Kidney epithelial cell (primary cell): Measurements from ENCODE around the gene GPR55. TPM values are rescaled to one million over a fixed set of nuclear protein-coding genes. Genes with fewer than 3 reads are reported as not detected.

Source experiments
- DNase-seq: peaks from one replicate; pipeline ENCODE4 v3.0.0-alpha.2; 2010; ENCODE audit warnings: low read depth
- H3K27me3 ChIP-seq: 2 replicates; pipeline ENCODE4 v1.6.0; 2011; ENCODE audit warnings: low read length; ENCODE audit not compliant: control insufficient read depth, insufficient read depth
- H3K36me3 ChIP-seq: 2 replicates; pipeline ENCODE4 v1.5.1; 2011; ENCODE audit warnings: low read length; ENCODE audit not compliant: control insufficient read depth, insufficient read depth
- H3K4me3 ChIP-seq: 2 replicates; pipeline ENCODE4 v1.5.1; 2011; ENCODE audit warnings: low read depth, mild to moderate bottlenecking, control low read depth, low read length
- CTCF ChIP-seq: IDR thresholded peaks from 2 replicates; pipeline ENCODE4 v1.5.1; 2011; ENCODE audit warnings: mild to moderate bottlenecking, moderate library complexity, low read length, control low read depth, inconsistent platforms; ENCODE audit not compliant: insufficient read depth, poor library complexity, severe bottlenecking
- total RNA-seq: library from RNA; depleted of rRNA; stranded (reverse); fragments of >200 nt; gene quantifications from 2 replicates; pipeline ENCODE4 v1.2.3, GENCODE V29; 2015

Gene GPR55
- total RNA-seq, 1 donor from 2014 or later, result not detected

DNA sequence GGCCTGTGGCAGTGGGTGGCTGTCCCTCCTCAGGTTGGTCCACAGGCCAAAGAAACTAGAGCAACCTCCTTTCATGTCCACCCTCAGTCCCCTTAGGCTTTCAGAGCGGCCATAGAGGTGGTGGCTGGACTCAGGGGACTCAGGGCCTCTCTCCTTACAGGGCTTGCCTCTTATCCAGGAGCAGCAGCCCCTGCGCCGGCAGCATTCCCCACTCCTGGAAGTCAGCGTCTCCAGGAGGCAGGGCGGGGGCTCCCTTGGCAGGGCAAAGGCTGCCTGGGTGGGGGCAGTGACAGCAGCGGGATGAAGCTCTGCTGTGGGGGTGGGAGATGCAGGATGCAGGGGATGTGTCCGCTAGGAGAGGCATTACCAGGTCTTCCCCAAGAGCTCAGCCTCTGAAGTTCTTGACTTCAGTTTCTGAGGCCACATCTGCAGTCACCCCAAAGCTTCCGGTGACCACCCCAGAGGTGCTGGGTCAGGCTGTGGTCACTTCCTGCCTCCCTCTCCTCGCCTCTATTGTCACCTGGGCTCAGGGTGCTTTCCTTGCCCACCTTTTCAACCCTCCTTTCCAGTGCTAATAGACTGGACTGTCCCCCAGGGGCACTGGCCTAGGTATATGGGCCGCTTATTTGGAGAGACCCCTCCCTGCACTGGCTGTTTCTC is 8.6 kb upstream of the GPR55 start:
- DNase-seq, result no peak
- H3K27me3 ChIP-seq, result peaks cover 17% of the 10 kb centered on the region
- no peak for TF ChIP-seq CTCF
- H3K36me3 ChIP-seq, result no peaks in the 10 kb centered on the region
- no peak overlapping the region for H3K4me3 ChIP-seq

DNA sequence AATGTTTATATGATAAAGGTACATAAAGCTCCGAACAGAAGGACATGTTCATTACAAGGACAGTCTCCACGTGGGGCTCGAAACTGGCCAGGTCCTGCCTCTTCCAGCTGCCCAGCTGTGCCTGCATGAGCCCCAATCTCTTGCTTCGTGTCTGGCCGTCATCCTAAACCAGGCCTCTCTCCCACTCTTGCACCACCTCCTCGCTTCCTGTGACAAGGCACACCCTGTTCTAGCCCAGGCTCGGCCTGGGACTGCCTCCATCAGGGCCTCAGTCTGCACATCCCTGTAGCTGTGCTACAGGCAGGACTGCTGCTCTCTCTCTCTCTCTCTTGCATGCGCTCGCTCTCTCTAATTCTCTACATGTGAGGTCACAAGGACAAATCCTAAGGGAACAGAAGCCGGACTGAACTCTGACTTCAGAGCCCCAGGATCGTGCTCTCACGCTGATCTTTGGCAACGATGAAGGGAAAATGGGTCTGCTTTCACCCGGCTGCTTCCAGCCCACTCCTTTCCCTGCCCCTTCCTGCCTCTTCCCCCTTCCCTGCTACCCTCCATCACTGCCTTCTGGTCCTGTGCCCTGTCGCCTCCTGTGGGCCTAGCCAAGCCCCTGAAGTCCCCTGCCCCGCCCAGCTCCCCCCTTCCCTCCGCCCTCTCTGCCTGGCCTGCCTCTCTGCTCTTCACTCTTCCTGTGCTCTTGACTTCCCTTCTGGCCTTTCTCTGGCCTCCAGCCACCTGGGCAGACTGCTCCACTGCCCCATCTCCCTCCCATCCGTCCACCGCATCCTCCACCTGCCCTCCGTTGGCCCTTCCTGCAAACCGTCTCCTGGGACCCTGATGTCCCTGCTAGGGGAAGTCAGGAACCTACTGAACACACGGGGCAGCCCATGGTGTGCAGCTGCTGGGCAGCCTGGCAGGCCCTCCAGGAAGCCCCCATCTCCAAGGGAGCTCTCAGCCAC is 7.8 kb upstream of the GPR55 start:
- H3K4me3 ChIP-seq, result no peak overlapping the region
- no peaks in the 10 kb centered on the region for H3K36me3 ChIP-seq
- DNase-seq, result no peak
- TF ChIP-seq CTCF, result no peak
- peaks cover 18% of the 10 kb centered on the region for H3K27me3 ChIP-seq

DNA sequence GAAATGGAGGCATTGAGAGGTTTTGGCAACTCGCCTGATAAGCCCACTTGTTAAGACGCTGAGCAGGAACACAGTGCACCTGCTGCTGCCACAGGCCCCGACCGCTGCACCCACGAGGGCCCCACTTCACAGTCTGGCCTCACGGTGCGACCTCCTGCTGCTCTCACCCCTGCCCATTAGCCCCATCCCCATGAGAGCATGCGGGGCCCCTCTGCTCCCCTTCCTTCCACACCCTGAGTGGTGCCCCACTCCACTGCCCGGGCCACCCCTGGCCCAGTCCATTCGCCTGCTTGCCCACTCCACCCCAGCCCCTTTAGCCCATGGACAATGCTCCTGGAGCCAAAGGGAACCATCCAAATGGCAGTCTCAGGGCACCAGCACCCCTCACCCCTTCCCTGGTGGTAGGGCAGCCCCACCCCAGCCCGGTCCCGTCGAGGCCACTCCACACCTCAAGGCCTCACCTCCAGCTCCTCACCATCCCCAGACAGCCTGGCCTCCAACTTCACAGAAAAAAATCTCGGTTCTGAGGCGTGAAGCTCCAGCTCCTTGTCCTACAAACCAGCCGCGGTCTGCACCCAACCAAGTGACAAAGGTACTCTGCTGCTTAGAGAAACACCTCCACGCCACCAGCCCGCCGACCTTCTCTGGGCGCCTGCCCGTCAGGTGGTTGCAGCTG is 6.7 kb upstream of the GPR55 start:
- H3K27me3 ChIP-seq, result peaks cover 18% of the 10 kb centered on the region
- H3K36me3 ChIP-seq, result no peaks in the 10 kb centered on the region
- no peak for TF ChIP-seq CTCF
- no peak overlapping the region for H3K4me3 ChIP-seq
- DNase-seq, result no peak

DNA sequence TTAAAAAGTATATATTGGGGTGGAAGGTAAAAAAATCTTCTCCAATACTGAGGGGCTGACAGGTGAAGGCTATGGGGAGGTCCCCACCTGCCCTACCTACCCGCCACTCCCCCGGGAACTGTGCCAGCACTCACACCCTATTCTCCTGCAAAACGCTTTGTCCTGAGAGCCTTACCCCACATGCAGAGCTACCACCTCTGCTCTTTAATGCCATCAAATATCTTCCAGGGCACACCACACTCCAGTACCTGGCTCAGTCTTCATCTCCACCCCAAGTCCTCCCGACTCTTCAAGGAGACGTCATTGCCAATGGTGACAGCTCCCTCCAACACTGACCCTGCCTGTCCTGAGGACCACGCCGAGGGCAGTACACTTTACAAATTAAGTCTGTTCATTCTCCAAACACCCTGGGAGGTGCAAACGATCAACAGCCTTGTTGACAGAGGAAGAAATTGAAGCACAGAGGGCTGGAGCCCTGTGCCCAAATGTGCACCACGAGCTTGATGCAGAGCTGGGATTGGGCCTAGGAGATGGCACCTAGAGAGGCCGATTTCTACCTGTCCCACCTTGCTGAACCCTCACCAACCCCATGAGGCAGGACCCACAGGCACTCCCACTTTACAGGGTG is 6.0 kb upstream of the GPR55 start:
- no peak for DNase-seq
- H3K36me3 ChIP-seq, result no peaks in the 10 kb centered on the region
- peaks cover 18% of the 10 kb centered on the region for H3K27me3 ChIP-seq
- no peak overlapping the region for H3K4me3 ChIP-seq
- no peak for TF ChIP-seq CTCF

DNA sequence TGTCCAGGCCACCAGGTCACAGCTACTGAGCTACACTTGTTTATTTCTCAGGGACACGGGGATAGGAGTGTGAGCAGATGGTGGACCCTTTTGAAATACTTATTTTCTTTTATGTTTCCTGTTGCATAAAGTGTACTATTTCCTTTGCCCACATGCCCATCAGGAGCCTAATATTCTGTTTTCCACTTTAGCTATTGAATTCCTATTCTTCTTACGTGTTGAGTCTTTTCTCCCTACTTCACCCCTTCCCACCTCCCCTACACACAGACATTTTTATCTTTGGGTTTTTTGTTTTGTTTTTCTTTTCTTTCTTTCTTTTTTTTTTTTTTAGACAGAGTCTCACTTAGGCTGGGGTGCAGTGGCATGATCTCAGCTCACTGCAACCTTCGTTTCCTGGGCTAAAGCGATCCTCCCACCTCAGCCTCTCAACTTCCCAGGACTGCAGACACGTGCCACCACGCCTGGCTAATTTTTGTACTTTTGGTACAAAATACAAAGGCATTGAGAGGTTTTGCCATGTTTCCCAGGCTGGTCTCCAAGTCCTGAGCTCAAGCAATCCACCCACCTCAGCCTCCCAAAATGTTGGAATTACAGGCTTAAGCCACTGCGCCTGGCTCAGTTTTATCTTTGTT is 5.2 kb upstream of the GPR55 start:
- peaks cover 18% of the 10 kb centered on the region for H3K27me3 ChIP-seq
- no peak for TF ChIP-seq CTCF
- H3K4me3 ChIP-seq, result no peak overlapping the region
- H3K36me3 ChIP-seq, result no peaks in the 10 kb centered on the region
- no peak for DNase-seq
